HepG2 (cell line): ENCODE results near the gene SLC25A22. TPM values are rescaled to one million over a fixed set of nuclear protein-coding genes. Genes with fewer than 3 reads are reported as not detected.
A peak's percentile ranks its signal among the peaks of the same experiment; 100 is the strongest.

ENCODE experiments used
- ATAC-seq: fragments of 200-7000 bp; cut with Tn5 transposase; 3 replicates; pipeline ENCODE4 v1.9.1; 2020; ENCODE audit warnings: mild to moderate bottlenecking, moderate library complexity
- BruUV-seq: library from RNA; stranded (reverse); fragments of 400-500 nt; replicated peaks from 2 replicates; lab custom pipeline; 2021; lab: Mats Ljungman, UMichigan
- CTCF ChIA-PET: fragments of 300-600 bp; formaldehyde crosslinking; extraction: SDS; loops from one replicate; lab custom pipeline; 2021; ENCODE audit warnings: low total read pairs, inconsistent platforms, low intra/inter-chr PET ratio; lab: Yijun Ruan, JAX
- POLR2A ChIA-PET: fragments of 350-600 bp; sonication (Branson Sonifier 250); formaldehyde crosslinking; loops from one replicate; lab custom pipeline; 2020; ENCODE audit warnings: antibody characterized with exemption, inconsistent platforms; lab: Yijun Ruan, JAX
- DNase-seq: peaks from one replicate; pipeline ENCODE4 v3.0.0-alpha.2; 2015; ENCODE audit warnings: low spot score
- FAIRE-seq: peaks from 3 replicates; lab custom pipeline; 2011; peaks lifted over from hg19 to GRCh38; lab: Jason Lieb, UNC
- H2AFZ ChIP-seq: one replicate; pipeline ENCODE4 v1.6.1; 2011; ENCODE audit warnings: low read length, inconsistent platforms
- H3K27ac ChIP-seq: fragments of 300-600 bp; 3 replicates; pipeline ENCODE4 v1.8.0; 2011; ENCODE audit warnings: mixed run types, mild to moderate bottlenecking, mixed read lengths, low read length, inconsistent platforms; ENCODE audit not compliant: insufficient read depth; ENCODE audit errors: extremely low read length
- H3K27me3 ChIP-seq, 2 experiments: fragments of 200-600 bp in 1 of 2; 2 replicates in 1 of 2; 3 replicates in 1 of 2; pipeline versions ENCODE4 v1.6.0 to v1.8.0; 2011; ENCODE audit warnings: low read length in 2 of 2, mild to moderate bottlenecking in 2 of 2, moderate library complexity in 2 of 2, inconsistent platforms in 1 of 2; ENCODE audit not compliant: insufficient read depth in 2 of 2, control insufficient read depth in 1 of 2
- H3K36me3 ChIP-seq, 2 experiments: fragments of 200-600 bp in 1 of 2; replicated peaks in 1 of 2; 2 replicates in 1 of 2; 3 replicates in 1 of 2; pipeline versions ENCODE4 v1.5.1 to v1.8.0; 2011; ENCODE audit warnings: low read length in 2 of 2, inconsistent platforms in 1 of 2; ENCODE audit not compliant: insufficient read depth in 2 of 2, control insufficient read depth in 1 of 2
- H3K4me1 ChIP-seq: 2 replicates; pipeline ENCODE4 v1.5.1; 2012; ENCODE audit warnings: low read length, inconsistent platforms; ENCODE audit not compliant: insufficient read depth
- H3K4me2 ChIP-seq: 2 replicates; pipeline ENCODE4 v1.6.0; 2011; ENCODE audit warnings: low read depth, low read length, inconsistent platforms
- H3K4me3 ChIP-seq, 3 experiments: fragments of 200-600 bp in 1 of 3; sonication (generic), shearing (Covaris generic) in 1 of 3; replicated peaks in 1 of 3; 2 replicates each; pipeline ENCODE4 v1.5.1; 2011 to 2016; ENCODE audit warnings: low read length in 3 of 3, inconsistent platforms in 2 of 3, low read depth in 2 of 3, mild to moderate bottlenecking in 2 of 3, control low read depth in 1 of 3, mixed read lengths in 1 of 3; ENCODE audit not compliant: insufficient read depth in 1 of 3
- H3K79me2 ChIP-seq: one replicate; pipeline ENCODE4 v1.6.1; 2011; ENCODE audit warnings: low read length, inconsistent platforms; ENCODE audit not compliant: insufficient read depth
- H3K9ac ChIP-seq: 2 replicates; pipeline ENCODE4 v1.6.0; 2011; ENCODE audit warnings: mild to moderate bottlenecking, low read depth, low read length, inconsistent platforms; ENCODE audit not compliant: insufficient read depth
- H3K9me3 ChIP-seq: 2 replicates; pipeline ENCODE4 v1.5.1; 2012; ENCODE audit warnings: mild to moderate bottlenecking, low read length
- H4K20me1 ChIP-seq: 2 replicates; pipeline ENCODE4 v1.6.0; 2011; ENCODE audit warnings: inconsistent platforms, mild to moderate bottlenecking, low read length, moderate library complexity; ENCODE audit not compliant: insufficient read depth
- AGO2 ChIP-seq: fragments of 200-400 bp; formaldehyde crosslinking; optimal IDR thresholded peaks from 2 replicates; pipeline ENCODE3; 2017; ENCODE audit warnings: mild to moderate bottlenecking, low read depth, low read length, moderate library complexity
- HNRNPL ChIP-seq: fragments of 200-400 bp; formaldehyde crosslinking; IDR thresholded peaks from 2 replicates; pipeline ENCODE4 v1.6.1; 2017; ENCODE audit warnings: mild to moderate bottlenecking, low read depth, low read length
- POLR2A ChIP-seq, 2 experiments: IDR thresholded peaks; 2 replicates each; pipeline ENCODE4 v1.6.1; 2011; ENCODE audit warnings: low read depth in 2 of 2, low read length in 2 of 2, mild to moderate bottlenecking in 1 of 2, moderate library complexity in 1 of 2; ENCODE audit not compliant: insufficient read depth in 1 of 2
- RBM22 ChIP-seq: fragments of 200-400 bp; formaldehyde crosslinking; optimal IDR thresholded peaks from 2 replicates; pipeline ENCODE3; 2017; ENCODE audit warnings: mild to moderate bottlenecking, low read length, moderate library complexity
- SKI ChIP-seq: fragments of 450-650 bp; IDR thresholded peaks from one replicate; pipeline ENCODE4 v1.6.1; 2018; ENCODE audit warnings: mild to moderate bottlenecking; ENCODE audit not compliant: partially characterized antibody
- TBP ChIP-seq: sonication (generic); formaldehyde crosslinking; IDR thresholded peaks from 2 replicates; pipeline ENCODE4 v1.5.0; 2020; ENCODE audit warnings: missing genetic modification reagents
- TRIM22 ChIP-seq: fragments of 450-650 bp; IDR thresholded peaks from 2 replicates; pipeline ENCODE4 v1.6.1; 2017
- TRIM24 ChIP-seq: sonication (generic); formaldehyde crosslinking; IDR thresholded peaks from 2 replicates; pipeline ENCODE4 v1.8.0; 2022; ENCODE audit warnings: mild to moderate bottlenecking, missing genetic modification reagents
- YY1 ChIP-seq: IDR thresholded peaks from 2 replicates; pipeline ENCODE4 v1.6.1; 2011; ENCODE audit warnings: low read length, low read depth, moderate library complexity, mild to moderate bottlenecking; ENCODE audit not compliant: insufficient read depth, insufficient replicate concordance
- ZBTB14 ChIP-seq: sonication (generic); formaldehyde crosslinking; IDR thresholded peaks from 2 replicates; pipeline ENCODE4 v1.4.0; 2020; ENCODE audit warnings: missing genetic modification reagents
- ZBTB33 ChIP-seq: sonication (generic); formaldehyde crosslinking; IDR thresholded peaks from 2 replicates; pipeline ENCODE4 v1.4.0; 2020; ENCODE audit warnings: missing genetic modification reagents
- ZKSCAN1 ChIP-seq: fragments of 150-350 bp; IDR thresholded peaks from 2 replicates; pipeline ENCODE4 v1.6.1; 2014; ENCODE audit warnings: low read length
- ZKSCAN5 ChIP-seq: sonication (generic); formaldehyde crosslinking; IDR thresholded peaks from 2 replicates; pipeline ENCODE4 v1.5.1; 2020; ENCODE audit warnings: mild to moderate bottlenecking, missing genetic modification reagents
- ZNF382 ChIP-seq: sonication (generic); formaldehyde crosslinking; IDR thresholded peaks from 2 replicates; pipeline ENCODE4 v1.5.0; 2020; ENCODE audit warnings: missing genetic modification reagents, mild to moderate bottlenecking, borderline replicate concordance
- ZNF460 ChIP-seq: sonication (generic); formaldehyde crosslinking; IDR thresholded peaks from 2 replicates; pipeline ENCODE4 v1.5.1; 2020; ENCODE audit warnings: missing genetic modification reagents, mild to moderate bottlenecking, borderline replicate concordance
- WGBS: methylation state at CpG from one replicate; pipeline ENCODE4 v1.1.6; 2017; ENCODE audit warnings: low lambda C conversion rate; 5-methylcytosine and 5-hydroxymethylcytosine counted together
- in situ Hi-C: cut with HindIII; loops from 2 replicates; pipeline ENCODE4 v1.10.0; 2017; ENCODE audit warnings: low pct_unique_long_range_greater_than_20kb; ENCODE audit not compliant: extremely low pct_ligation_motif_present
- intact Hi-C: fragments of 100-400 bp; cut with micrococcal nuclease; formaldehyde crosslinking; loops from one replicate; pipeline ENCODE4 v1.10.0; 2022; ENCODE audit not compliant: unreplicated experiment
- polyA plus RNA-seq, 8 experiments: library from polyadenylated mRNA; depleted of rRNA in 3 of 8; stranded (reverse) in 7 of 8; unstranded in 1 of 8; fragments of >200 nt; fragmentation: Illumina TruSeq in 4 of 8; extraction: Trizol in 4 of 8; gene quantifications; 2 replicates each; pipeline versions ENCODE4 v1.2.1 to v1.2.3, GENCODE V29; 2011 to 2016; ENCODE audit warnings: low read depth in 4 of 8, missing spikeins in 1 of 8, mixed read lengths in 1 of 8; ENCODE audit not compliant: insufficient read depth in 1 of 8
- total RNA-seq, 5 experiments: library from RNA; depleted of rRNA; stranded (reverse); fragments of >200 nt; fragmentation: Illumina TruSeq; extraction: Trizol; gene quantifications; 2 replicates each; pipeline ENCODE4 v1.2.3, GENCODE V29; 2016; ENCODE audit warnings: low read depth in 1 of 5

Gene SLC25A22
- total and polyA plus RNA-seq, 2 of the 13 experiments (the other 11 are each of a cell fraction or from before 2014, with no cell fraction given): 12.4 to 19.2 TPM

GRCh38 chr11:765025-765801 is 32.9 kb downstream of the SLC25A22 start (continued):
- TF ChIP-seq ZNF460 (CRISPR knock-in tag) (no peak), ZKSCAN1 (no peak), ZBTB14 (CRISPR knock-in tag) (no peak), ZNF382 (CRISPR knock-in tag) (no peak)

DNA sequence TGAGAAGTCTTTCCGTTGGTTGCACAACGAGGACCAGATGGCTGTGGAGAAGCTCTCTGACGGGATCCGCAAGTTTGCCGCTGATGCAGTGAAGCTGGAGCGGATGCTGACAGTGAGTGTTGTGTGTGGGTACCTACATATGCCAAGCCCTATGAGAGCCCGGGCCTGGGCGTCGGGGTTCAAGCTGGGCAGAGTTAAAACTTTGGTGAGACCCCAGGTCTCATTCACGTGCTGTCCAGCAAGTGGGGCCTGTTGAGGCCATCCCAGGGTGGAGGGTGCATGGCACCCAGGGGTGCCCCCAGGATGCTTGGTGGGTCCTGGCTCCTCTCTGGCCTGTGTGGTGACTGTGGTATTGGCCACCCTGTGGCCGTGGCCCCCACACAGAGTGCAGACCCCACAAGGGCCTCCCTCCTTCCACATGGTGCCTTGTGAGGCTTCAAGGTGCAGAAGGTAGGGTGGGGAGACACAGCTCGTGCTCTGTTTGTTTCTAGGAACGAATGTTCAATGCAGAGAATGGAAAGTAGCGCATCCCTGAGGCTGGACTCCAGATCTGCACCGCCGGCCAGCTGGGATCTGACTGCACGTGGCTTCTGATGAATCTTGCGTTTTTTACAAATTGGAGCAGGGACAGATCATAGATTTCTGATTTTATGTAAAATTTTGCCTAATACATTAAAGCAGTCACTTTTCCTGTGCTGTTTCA is 33.6 kb downstream of the SLC25A22 start:
- BruUV-seq: no TSS peak
- CTCF ChIA-PET: interaction anchor here (1.7 kb wide), 1 partner anchor 36 kb away, joined by 11 read pairs; no protein-coding TSS in a partner anchor
- no peak overlapping the region for H3K9ac ChIP-seq
- POLR2A ChIA-PET: no interaction called here
- no peaks in the 10 kb centered on the region for H3K27me3 ChIP-seq
- H3K79me2 ChIP-seq: no peaks in the 10 kb centered on the region
- peak; percentile 21 for ATAC-seq
- DNase-seq: no peak
- no peaks in the 10 kb centered on the region for H3K9me3 ChIP-seq
- H2AFZ ChIP-seq: no peak overlapping the region
- TF ChIP-seq RBM22 (peak; percentile 4), ZKSCAN5 (CRISPR knock-in tag) (no peak), TRIM22 (no peak), YY1 (peak; percentile 8), AGO2 (peak; percentile 33), TRIM24 (CRISPR knock-in tag) (no peak), TBP (CRISPR knock-in tag) (no peak), SKI (no peak), ZBTB33 (peak; percentile 33; the same call in 1 of the 2 replicates), POLR2A (IDR thresholded peaks at IDR 0.05; ENCODE audit: insufficient read depth in 1 of 2, low read depth in 2 of 2, low read length in 2 of 2) (peak in 1 of 2 experiments; percentile 50; a peak in 2 of 4 replicates), HNRNPL (0 out of 2 replicates have a peak, but pooled peaks have one; percentile 8)
- no peaks in the 10 kb centered on the region for H3K4me1 ChIP-seq
- H3K4me3 ChIP-seq: no peak overlapping the region
- no peak overlapping the region for H3K27ac ChIP-seq
- no peak overlapping the region for H3K4me2 ChIP-seq
- no peak for FAIRE-seq
- H4K20me1 ChIP-seq: peaks cover 9% of the 10 kb centered on the region; the same call in 1 of the 2 replicates
- H3K36me3 ChIP-seq: peaks cover 20 to 57% of the 10 kb centered on the region in 2 experiments
- intact Hi-C loops (loop anchor here (2.0 kb wide), 1 partner anchor 102 kb away; no protein-coding TSS in a partner anchor), in situ Hi-C loops (loop anchor here (5.0 kb wide), 1 partner anchor 102 kb away; no protein-coding TSS in a partner anchor)
- WGBS: 94% methylated on average over 14 of the region's 18 CpGs
